Fibroblast of lung (primary cell): ENCODE measurements around the gene GABRE.

Source experiments
- EZH2 ChIP-seq: IDR thresholded peaks from 2 replicates; pipeline ENCODE4 v1.5.1; 2012; ENCODE audit warnings: low read length, control low read depth, mild to moderate bottlenecking; ENCODE audit errors: missing control alignments
- TF ChIP-seq, protein P1 (sequence below), 2 donors: IDR thresholded peaks in 1 of 2; conservative IDR thresholded peaks in 1 of 2; 1 replicate in 1 of 2; 2 replicates in 1 of 2; pipeline ENCODE4 v1.5.1; 2011 to 2012; ENCODE audit warnings: low read length in 2 of 2, control low read depth in 1 of 2, inconsistent platforms in 1 of 2, low read depth in 1 of 2, mild to moderate bottlenecking in 1 of 2

- TF ChIP-seq, protein P1, sequence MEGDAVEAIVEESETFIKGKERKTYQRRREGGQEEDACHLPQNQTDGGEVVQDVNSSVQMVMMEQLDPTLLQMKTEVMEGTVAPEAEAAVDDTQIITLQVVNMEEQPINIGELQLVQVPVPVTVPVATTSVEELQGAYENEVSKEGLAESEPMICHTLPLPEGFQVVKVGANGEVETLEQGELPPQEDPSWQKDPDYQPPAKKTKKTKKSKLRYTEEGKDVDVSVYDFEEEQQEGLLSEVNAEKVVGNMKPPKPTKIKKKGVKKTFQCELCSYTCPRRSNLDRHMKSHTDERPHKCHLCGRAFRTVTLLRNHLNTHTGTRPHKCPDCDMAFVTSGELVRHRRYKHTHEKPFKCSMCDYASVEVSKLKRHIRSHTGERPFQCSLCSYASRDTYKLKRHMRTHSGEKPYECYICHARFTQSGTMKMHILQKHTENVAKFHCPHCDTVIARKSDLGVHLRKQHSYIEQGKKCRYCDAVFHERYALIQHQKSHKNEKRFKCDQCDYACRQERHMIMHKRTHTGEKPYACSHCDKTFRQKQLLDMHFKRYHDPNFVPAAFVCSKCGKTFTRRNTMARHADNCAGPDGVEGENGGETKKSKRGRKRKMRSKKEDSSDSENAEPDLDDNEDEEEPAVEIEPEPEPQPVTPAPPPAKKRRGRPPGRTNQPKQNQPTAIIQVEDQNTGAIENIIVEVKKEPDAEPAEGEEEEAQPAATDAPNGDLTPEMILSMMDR (conservative IDR thresholded peaks at IDR 0.05 in 1 of 2, IDR thresholded peaks at IDR 0.05 in 1 of 2; ENCODE audit: low read depth in 1 of 2, low read length in 2 of 2): no peak
- TF ChIP-seq EZH2: no peak
Measured at GRCh38 chrX:151973060-151973661, 1.3 kb downstream of the GABRE start.
